ENCODE data around the gene ACR.

Gene ACR

GRCh38 chr22:50720301-50721256, 17.4 kb upstream of the ACR start:
- H3K4me2 ChIP-seq (ENCODE audit: low read depth, low read length, poor library complexity, severe bottlenecking): no peak overlapping the region
- H3K4me1 ChIP-seq (ENCODE audit: insufficient read depth, low read length, poor library complexity, severe bottlenecking): no peaks in the 10 kb centered on the region
- H3K27me3 ChIP-seq (ENCODE audit: insufficient read depth, low read length, poor library complexity, severe bottlenecking): no peaks in the 10 kb centered on the region
- no peaks in the 10 kb centered on the region for H3K79me2 ChIP-seq (ENCODE audit: insufficient read depth, low read length)
- peaks cover 10% of the 10 kb centered on the region; the same call in 1 of the 2 replicates for H3K36me3 ChIP-seq (ENCODE audit: insufficient read depth, low read length)
- no peaks in the 10 kb centered on the region for H3K9me3 ChIP-seq (ENCODE audit: insufficient read depth, low read depth, low read length)
- no peaks in the 10 kb centered on the region for H3F3A ChIP-seq (ENCODE audit: low read depth)
- no peak overlapping the region for H2AFZ ChIP-seq (ENCODE audit: low read length)
- no peaks in the 10 kb centered on the region for H3K9me2 ChIP-seq (replicated peaks; ENCODE audit: low read depth, low read length)
- H3K4me3 ChIP-seq (ENCODE audit: low read length, poor library complexity, severe bottlenecking): no peak overlapping the region
- TF ChIP-seq, protein P1, sequence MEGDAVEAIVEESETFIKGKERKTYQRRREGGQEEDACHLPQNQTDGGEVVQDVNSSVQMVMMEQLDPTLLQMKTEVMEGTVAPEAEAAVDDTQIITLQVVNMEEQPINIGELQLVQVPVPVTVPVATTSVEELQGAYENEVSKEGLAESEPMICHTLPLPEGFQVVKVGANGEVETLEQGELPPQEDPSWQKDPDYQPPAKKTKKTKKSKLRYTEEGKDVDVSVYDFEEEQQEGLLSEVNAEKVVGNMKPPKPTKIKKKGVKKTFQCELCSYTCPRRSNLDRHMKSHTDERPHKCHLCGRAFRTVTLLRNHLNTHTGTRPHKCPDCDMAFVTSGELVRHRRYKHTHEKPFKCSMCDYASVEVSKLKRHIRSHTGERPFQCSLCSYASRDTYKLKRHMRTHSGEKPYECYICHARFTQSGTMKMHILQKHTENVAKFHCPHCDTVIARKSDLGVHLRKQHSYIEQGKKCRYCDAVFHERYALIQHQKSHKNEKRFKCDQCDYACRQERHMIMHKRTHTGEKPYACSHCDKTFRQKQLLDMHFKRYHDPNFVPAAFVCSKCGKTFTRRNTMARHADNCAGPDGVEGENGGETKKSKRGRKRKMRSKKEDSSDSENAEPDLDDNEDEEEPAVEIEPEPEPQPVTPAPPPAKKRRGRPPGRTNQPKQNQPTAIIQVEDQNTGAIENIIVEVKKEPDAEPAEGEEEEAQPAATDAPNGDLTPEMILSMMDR (conservative IDR thresholded peaks at IDR 0.05; ENCODE audit: low read length): no peak
- no peak for TF ChIP-seq EZH2phosphoT487 (IDR thresholded peaks at IDR 0.05; ENCODE audit: borderline replicate concordance)
- no peak overlapping the region for H3K9ac ChIP-seq (ENCODE audit: low read depth, low read length, poor library complexity, severe bottlenecking)
- no peaks in the 10 kb centered on the region for H4K20me1 ChIP-seq (ENCODE audit: insufficient read depth, low read length, poor library complexity, severe bottlenecking)

DNA sequence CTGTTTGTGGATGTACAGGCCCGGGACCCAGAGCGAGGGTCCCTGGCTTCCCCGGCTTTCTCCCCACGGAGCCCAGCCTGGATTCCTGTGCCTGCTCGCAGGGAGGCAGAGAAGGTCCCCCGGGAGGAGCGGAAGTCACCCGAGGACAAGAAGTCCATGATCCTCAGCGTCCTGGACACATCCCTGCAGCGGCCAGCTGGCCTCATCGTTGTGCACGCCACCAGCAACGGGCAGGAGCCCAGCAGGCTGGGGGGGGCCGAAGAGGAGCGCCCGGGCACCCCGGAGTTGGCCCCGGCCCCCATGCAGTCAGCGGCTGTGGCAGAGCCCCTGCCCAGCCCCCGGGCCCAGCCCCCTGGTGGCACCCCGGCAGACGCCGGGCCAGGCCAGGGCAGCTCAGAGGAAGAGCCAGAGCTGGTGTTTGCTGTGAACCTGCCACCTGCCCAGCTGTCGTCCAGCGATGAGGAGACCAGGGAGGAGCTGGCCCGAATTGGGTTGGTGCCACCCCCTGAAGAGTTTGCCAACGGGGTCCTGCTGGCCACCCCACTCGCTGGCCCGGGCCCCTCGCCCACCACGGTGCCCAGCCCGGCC, 16.7 kb upstream of the ACR start:
- H3K9me3 ChIP-seq (ENCODE audit: insufficient read depth, low read depth, low read length): no peaks in the 10 kb centered on the region
- H2AFZ ChIP-seq (ENCODE audit: low read length): no peak overlapping the region
- no peaks in the 10 kb centered on the region for H3K79me2 ChIP-seq (ENCODE audit: insufficient read depth, low read length)
- H3K4me1 ChIP-seq (ENCODE audit: insufficient read depth, low read length, poor library complexity, severe bottlenecking): no peaks in the 10 kb centered on the region
- peaks cover 10% of the 10 kb centered on the region; the same call in 1 of the 2 replicates for H3K36me3 ChIP-seq (ENCODE audit: insufficient read depth, low read length)
- no peak overlapping the region for H3K4me2 ChIP-seq (ENCODE audit: low read depth, low read length, poor library complexity, severe bottlenecking)
- no peaks in the 10 kb centered on the region for H4K20me1 ChIP-seq (ENCODE audit: insufficient read depth, low read length, poor library complexity, severe bottlenecking)
- H3F3A ChIP-seq (ENCODE audit: low read depth): no peaks in the 10 kb centered on the region
- H3K4me3 ChIP-seq (ENCODE audit: low read length, poor library complexity, severe bottlenecking): no peak overlapping the region
- H3K27me3 ChIP-seq (ENCODE audit: insufficient read depth, low read length, poor library complexity, severe bottlenecking): no peaks in the 10 kb centered on the region
- TF ChIP-seq, protein P1 (conservative IDR thresholded peaks at IDR 0.05; ENCODE audit: low read length): no peak
- no peak for TF ChIP-seq EZH2phosphoT487 (IDR thresholded peaks at IDR 0.05; ENCODE audit: borderline replicate concordance)
- no peak overlapping the region for H3K9ac ChIP-seq (ENCODE audit: low read depth, low read length, poor library complexity, severe bottlenecking)
- no peaks in the 10 kb centered on the region for H3K9me2 ChIP-seq (replicated peaks; ENCODE audit: low read depth, low read length)

DNA sequence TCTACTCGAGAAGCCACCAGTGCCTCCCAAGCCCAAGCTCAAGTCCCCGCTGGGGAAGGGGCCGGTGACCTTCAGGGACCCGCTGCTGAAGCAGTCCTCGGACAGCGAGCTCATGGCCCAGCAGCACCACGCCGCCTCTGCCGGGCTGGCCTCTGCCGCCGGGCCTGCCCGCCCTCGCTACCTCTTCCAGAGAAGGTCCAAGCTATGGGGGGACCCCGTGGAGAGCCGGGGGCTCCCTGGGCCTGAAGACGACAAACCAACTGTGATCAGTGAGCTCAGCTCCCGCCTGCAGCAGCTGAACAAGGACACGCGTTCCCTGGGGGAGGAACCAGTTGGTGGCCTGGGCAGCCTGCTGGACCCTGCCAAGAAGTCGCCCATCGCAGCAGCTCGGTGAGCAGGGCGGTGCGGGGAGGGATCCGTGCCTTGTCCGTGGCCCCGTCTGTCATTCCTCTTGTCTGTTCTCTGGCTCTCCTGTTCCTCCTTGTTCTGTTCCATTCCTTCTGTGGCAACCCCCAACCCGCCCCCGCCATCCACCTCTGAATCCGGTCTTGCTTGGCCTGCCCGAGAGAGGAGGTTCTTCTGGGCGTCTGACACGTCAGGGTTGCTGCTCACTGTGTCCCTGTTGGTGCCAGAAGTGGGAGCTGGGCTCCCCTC, 15.8 kb upstream of the ACR start:
- Histone ChIP-seq H3K36me3 (ENCODE audit: insufficient read depth, low read length) (peaks cover 10% of the 10 kb centered on the region; the same call in 1 of the 2 replicates), H3K27me3 (ENCODE audit: insufficient read depth, low read length, poor library complexity, severe bottlenecking) (no peaks in the 10 kb centered on the region), H3K79me2 (ENCODE audit: insufficient read depth, low read length) (no peaks in the 10 kb centered on the region), H2AFZ (ENCODE audit: low read length) (no peak overlapping the region), H3K9me3 (ENCODE audit: insufficient read depth, low read depth, low read length) (no peaks in the 10 kb centered on the region), H3K9ac (ENCODE audit: low read depth, low read length, poor library complexity, severe bottlenecking) (no peak overlapping the region), H3K4me1 (ENCODE audit: insufficient read depth, low read length, poor library complexity, severe bottlenecking) (no peaks in the 10 kb centered on the region), H3K9me2 (replicated peaks; ENCODE audit: low read depth, low read length) (no peaks in the 10 kb centered on the region), H3F3A (ENCODE audit: low read depth) (no peaks in the 10 kb centered on the region), H3K4me2 (ENCODE audit: low read depth, low read length, poor library complexity, severe bottlenecking) (no peak overlapping the region), H4K20me1 (ENCODE audit: insufficient read depth, low read length, poor library complexity, severe bottlenecking) (no peaks in the 10 kb centered on the region), H3K4me3 (ENCODE audit: low read length, poor library complexity, severe bottlenecking) (no peak overlapping the region)
- TF ChIP-seq EZH2phosphoT487 (IDR thresholded peaks at IDR 0.05; ENCODE audit: borderline replicate concordance): no peak
- TF ChIP-seq, protein P1 (conservative IDR thresholded peaks at IDR 0.05; ENCODE audit: low read length): no peak

All from Loucy (cell line).